HEK293T (cell line): ENCODE measurements around the gene FCER2.

Experiments used
- ARNT ChIP-seq: fragments of 450-650 bp; IDR thresholded peaks from 2 replicates; pipeline ENCODE4 v1.6.1; 2017; ENCODE audit warnings: mild to moderate bottlenecking
- BHLHE40 ChIP-seq: fragments of 450-650 bp; IDR thresholded peaks from 2 replicates; pipeline ENCODE4 v1.6.1; 2016; ENCODE audit warnings: mild to moderate bottlenecking, moderate library complexity, borderline replicate concordance
- ELF4 ChIP-seq: fragments of 450-650 bp; IDR thresholded peaks from 2 replicates; pipeline ENCODE4 v1.6.1; 2017; ENCODE audit warnings: antibody characterized with exemption
- FOXA1 ChIP-seq: fragments of 450-650 bp; IDR thresholded peaks from 2 replicates; pipeline ENCODE4 v1.6.1; 2016; ENCODE audit warnings: mild to moderate bottlenecking
- FOXK2 ChIP-seq: fragments of 450-650 bp; IDR thresholded peaks from 2 replicates; pipeline ENCODE4 v1.6.1; 2016; ENCODE audit warnings: mild to moderate bottlenecking
- FOXM1 ChIP-seq: fragments of 450-650 bp; IDR thresholded peaks from 2 replicates; pipeline ENCODE4 v1.6.1; 2017; ENCODE audit warnings: mild to moderate bottlenecking, borderline replicate concordance
- HDGF ChIP-seq: fragments of 450-650 bp; IDR thresholded peaks from 2 replicates; pipeline ENCODE4 v1.6.1; 2017; ENCODE audit warnings: antibody characterized with exemption, borderline replicate concordance
- LEF1 ChIP-seq: fragments of 450-650 bp; IDR thresholded peaks from 2 replicates; pipeline ENCODE4 v1.6.1; 2017; ENCODE audit warnings: mild to moderate bottlenecking, borderline replicate concordance
- NFRKB ChIP-seq: fragments of 450-650 bp; IDR thresholded peaks from 2 replicates; pipeline ENCODE4 v1.6.1; 2016; ENCODE audit warnings: mild to moderate bottlenecking, moderate library complexity
- PKNOX1 ChIP-seq: fragments of 450-650 bp; IDR thresholded peaks from 2 replicates; pipeline ENCODE4 v1.6.1; 2016
- SP1 ChIP-seq: fragments of 450-650 bp; IDR thresholded peaks from 2 replicates; pipeline ENCODE4 v1.6.1; 2017
- SUZ12 ChIP-seq: fragments of 450-650 bp; IDR thresholded peaks from 2 replicates; pipeline ENCODE4 v1.6.1; 2016; ENCODE audit warnings: mild to moderate bottlenecking
- TARDBP ChIP-seq: fragments of 450-650 bp; IDR thresholded peaks from 2 replicates; pipeline ENCODE4 v1.6.1; 2016
- ZNF384 ChIP-seq: fragments of 450-650 bp; IDR thresholded peaks from 2 replicates; pipeline ENCODE4 v1.6.1; 2016

GRCh38 chr19:7655581-7655980 is 46.4 kb downstream of the FCER2 start:
- TF ChIP-seq TARDBP (no peak), FOXM1 (no peak), SP1 (no peak), SUZ12 (no peak), FOXA1 (no peak), BHLHE40 (no peak), LEF1 (no peak), PKNOX1 (no peak), ZNF384 (no peak), ELF4 (no peak), HDGF (no peak), FOXK2 (no peak), ARNT (no peak), NFRKB (no peak)
